Lower leg skin (tissue), 3 donors: ENCODE data around the gene NUTM1.

Source experiments
- POLR2A ChIP-seq, 2 donors: fragments of 450-650 bp; IDR thresholded peaks; one replicate each; pipeline ENCODE4 v1.6.1; 2016 to 2017; ENCODE audit warnings: antibody characterized with exemption in 2 of 2, mild to moderate bottlenecking in 1 of 2, moderate library complexity in 1 of 2
- TF ChIP-seq, protein P1 (sequence below), 3 donors: fragments of 450-650 bp; IDR thresholded peaks; one replicate each; pipeline ENCODE4 v1.5.1; 2016; ENCODE audit warnings: antibody characterized with exemption in 3 of 3, mild to moderate bottlenecking in 3 of 3, moderate library complexity in 2 of 3

DNA sequence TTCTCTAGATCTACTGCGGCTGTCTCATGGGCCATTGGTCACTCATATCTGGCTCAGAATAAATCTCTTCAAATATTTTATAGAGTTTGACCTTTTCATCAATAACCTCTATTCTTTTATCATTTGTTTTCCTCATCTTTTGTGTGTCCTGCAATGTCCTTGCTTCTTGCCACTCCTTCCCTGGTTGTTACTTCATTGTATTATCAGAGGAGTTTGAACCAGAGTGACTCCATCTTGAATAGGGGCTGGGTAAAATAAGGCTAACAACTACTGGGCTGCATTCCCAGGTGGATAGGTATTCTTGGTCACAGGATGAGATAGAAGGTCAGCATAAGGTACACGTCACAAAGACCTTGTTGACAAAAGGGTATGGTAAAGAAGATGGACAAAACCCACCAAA, 33.7 kb downstream of the NUTM1 start:
- TF ChIP-seq POLR2A (IDR thresholded peaks at IDR 0.05) = no peak
- TF ChIP-seq, protein P1, sequence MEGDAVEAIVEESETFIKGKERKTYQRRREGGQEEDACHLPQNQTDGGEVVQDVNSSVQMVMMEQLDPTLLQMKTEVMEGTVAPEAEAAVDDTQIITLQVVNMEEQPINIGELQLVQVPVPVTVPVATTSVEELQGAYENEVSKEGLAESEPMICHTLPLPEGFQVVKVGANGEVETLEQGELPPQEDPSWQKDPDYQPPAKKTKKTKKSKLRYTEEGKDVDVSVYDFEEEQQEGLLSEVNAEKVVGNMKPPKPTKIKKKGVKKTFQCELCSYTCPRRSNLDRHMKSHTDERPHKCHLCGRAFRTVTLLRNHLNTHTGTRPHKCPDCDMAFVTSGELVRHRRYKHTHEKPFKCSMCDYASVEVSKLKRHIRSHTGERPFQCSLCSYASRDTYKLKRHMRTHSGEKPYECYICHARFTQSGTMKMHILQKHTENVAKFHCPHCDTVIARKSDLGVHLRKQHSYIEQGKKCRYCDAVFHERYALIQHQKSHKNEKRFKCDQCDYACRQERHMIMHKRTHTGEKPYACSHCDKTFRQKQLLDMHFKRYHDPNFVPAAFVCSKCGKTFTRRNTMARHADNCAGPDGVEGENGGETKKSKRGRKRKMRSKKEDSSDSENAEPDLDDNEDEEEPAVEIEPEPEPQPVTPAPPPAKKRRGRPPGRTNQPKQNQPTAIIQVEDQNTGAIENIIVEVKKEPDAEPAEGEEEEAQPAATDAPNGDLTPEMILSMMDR (IDR thresholded peaks at IDR 0.05) = no peak
